Skin of body (tissue), 2 donors: ENCODE measurements around the gene GPR108. TPM values are rescaled to one million over a fixed set of nuclear protein-coding genes. Genes with fewer than 3 reads are reported as not detected.

Source experiments
- DNase-seq: peaks from one replicate; lab custom pipeline; 2025; lab: John Stamatoyannopoulos, UW
- total RNA-seq: library from RNA; depleted of rRNA; stranded (reverse); fragments of >200 nt; gene quantifications from one replicate; pipeline ENCODE4 v1.2.3, GENCODE V29; 2014

Gene GPR108
- total RNA-seq, 1 donor from 2014 or later = 19.7 TPM

DNA sequence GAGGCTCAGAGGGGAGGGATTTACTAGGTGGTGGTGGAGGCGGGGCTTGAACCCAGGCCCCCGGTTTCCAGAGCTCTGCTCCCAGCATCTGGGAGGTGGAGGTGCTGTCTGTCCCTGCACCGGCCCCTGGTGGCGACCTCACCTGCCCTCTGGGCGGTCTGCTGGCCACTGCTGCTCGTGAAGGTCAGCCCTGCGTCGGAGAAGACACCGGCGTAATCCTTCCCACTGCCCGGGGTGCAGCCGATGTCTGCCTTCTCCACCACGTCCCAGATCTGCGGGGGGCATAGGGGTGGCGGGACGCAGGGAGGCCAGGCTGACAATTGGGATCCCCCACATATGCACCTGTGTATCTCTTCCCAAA lies 29.7 kb downstream of the GPR108 start:
- DNase-seq = no peak

DNA sequence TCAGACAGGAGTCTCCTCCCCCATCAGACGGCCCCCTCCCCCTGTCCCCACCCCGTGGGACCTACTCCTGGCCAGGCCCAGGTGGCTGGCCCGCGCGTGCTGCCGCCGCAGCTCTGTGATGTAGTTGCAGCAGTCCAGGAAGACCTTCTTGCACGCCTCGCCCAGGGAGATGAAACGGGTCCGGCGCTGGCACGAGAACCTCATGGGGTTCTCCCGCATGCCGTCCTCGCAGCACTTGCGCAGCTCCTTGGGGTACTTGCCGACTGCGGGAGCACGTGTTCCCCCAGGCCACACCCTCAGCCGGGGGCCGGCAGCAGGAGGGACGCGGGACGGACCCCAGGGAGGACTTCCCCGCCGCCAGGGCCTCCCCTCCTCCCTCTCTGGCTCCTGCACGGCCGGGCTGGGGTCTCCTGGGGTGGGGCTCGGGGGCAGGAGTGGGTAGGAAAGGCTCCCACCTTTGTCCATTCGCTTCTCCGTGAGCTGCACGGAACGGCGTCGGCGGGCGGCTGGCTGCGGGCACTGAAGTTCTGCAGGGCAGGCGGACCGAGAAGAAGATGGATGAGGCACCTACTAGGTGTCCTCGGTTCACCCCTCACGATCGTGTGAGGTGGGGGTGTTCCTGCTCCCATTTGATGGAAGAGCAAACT lies 30.2 kb downstream of the GPR108 start:
- DNase-seq = no peak

DNA sequence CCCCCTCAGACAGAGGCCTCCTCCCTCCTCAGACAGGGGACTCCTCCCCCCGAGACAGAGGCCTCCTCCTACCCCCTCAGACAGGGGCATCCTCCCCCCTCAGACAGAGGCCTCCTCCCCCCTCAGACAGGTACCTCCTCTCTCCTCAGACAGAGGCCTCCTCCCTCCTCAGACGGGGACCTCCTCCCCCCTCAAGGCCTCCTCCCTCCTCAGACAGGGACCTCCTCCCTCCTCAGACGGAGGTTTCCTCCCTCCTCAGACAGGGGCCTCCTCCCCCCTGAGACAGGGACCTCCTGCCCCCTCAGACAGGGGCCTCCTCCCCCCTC lies 30.8 kb downstream of the GPR108 start:
- DNase-seq = no peak

DNA sequence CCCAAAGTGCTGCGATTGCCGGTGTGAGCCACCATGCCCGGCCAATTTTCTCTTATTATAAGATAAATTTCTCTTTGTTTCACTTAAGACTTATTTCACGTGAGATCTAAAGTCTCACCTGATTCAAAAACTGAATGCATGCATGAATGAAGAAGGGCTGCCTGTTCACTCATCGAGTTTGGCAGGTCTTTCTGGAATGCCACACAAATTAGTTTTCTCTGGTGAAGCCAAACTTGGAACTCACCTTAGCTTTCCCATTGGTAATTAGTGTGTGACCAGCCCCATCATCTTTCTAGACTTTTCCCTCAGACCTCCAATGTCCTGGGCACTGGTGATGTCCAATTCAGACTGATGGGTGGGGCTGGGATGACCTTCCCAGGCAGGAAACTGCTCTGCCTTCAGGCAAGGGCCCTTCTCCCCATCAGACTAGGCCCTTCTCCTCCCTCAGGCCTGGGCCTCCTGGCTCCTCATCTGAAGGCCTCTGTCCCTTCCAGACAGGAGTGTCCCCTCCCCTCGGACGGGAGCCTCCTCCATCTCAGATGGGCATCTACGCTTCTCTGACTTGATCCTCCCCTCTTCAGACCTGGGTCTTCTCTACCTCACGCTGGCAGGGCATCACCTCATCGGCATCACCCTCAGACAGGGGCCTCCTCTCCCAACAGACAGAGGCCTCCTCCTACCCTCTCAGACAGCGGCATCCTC lies 31.3 kb downstream of the GPR108 start:
- DNase-seq = no peak

- no peak for DNase-seq
These were observed 36.6 kb downstream of the GPR108 start for GRCh38 chr19:6700586-6701316.

GRCh38 chr19:6699935-6700334 lies 37.4 kb downstream of the GPR108 start:
- no peak for DNase-seq

GRCh38 chr19:6697291-6697690 lies 40.1 kb downstream of the GPR108 start:
- no peak for DNase-seq

GRCh38 chr19:6696239-6696820 lies 41.0 kb downstream of the GPR108 start:
- DNase-seq = no peak

DNA sequence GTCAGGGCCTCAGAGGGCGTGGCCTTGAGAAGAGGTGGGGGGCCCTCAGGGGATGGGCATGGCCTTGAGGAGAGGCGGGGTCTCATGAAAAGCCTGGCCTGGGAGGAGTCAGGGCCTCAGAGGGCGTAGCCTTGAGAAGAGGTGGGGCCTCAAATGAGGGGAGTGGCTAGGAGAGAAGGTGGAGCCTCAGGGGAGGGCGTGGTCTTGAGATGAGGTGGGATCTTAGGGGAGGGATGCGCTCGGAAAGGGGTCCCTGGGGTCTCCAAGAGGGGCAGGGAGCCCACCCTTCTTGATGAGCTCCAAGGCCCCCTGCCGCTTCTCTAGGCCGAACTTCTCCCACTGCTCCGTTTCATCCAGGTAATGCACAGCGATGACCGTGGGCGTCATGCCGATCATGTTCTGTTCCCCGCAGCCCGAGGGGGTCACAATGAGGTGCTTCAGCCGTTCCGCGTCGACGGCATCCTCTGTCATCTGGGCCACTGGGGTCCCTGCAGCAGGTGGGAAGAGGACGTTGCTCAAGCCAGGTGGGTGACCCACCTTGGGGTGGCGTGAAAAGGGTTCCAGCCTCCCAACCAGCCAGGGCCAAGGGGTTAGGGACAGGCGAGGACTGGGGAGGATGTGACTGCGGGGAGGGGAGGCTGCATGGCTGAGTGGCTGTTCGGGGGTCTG lies 43.1 kb downstream of the GPR108 start:
- no peak for DNase-seq

DNA sequence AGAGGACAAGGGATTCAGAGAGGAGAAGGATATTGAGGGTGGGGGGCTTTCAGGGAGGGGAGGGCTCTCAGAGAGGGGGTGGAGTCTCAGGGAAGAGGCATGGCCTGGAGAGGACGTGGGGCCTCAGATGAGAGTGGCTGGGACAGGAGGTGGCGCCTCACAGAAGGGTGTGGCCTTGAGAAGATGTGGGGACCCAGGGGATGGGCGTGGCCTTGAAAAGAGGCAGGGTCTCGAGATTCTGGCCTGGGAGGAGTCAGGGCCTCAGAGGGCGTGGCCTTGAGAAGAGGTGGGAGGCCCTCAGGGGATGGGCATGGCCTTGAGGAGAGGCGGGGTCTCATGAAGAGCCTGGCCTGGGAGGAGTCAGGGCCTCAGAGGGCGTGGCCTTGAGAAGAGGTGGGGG lies 43.7 kb downstream of the GPR108 start:
- DNase-seq = no peak

- no peak for DNase-seq
These were observed 44.3 kb downstream of the GPR108 start for GRCh38 chr19:6693056-6693471.

- DNase-seq = no peak
These were observed 45.4 kb downstream of the GPR108 start for GRCh38 chr19:6692027-6692426.

- DNase-seq = no peak
These were observed 46.0 kb downstream of the GPR108 start for GRCh38 chr19:6691342-6691741.

DNA sequence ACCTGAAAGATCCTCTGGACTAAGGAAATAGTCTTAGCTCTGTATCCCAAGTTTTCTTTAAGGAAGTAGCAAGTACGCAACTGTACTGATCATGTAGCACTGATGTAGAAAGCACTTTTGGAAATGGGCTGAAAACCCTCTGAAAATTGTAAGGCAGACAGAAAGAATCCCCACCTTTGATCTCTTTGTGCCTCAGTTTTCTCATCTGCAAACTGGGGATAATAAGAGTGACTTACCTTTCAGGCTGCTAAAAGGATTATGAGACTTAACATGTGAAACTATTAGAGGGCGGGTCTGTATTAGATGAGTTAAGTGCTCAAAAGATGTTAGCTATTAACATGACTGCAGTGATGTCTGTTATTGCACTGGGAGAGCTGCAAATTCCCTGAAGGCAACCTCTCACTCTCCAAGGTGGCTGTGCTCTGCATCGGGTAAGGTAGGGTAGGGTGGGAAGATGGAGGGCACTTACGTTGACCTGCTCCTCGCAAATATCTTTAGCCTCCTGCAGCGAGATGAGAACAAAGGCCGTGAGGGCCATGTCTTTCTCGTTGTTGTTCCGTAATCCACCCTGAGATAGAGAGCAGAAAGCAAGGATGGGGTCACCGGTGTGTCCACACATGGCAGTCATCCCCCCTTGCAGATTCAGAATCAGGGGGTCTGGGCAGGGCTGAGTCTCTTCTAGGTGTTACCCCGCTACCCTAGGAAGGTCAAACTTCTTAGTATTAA lies 47.1 kb downstream of the GPR108 start:
- DNase-seq = no peak

- DNase-seq = no peak
These were observed 50.3 kb downstream of the GPR108 start for GRCh38 chr19:6687114-6687513.

DNA sequence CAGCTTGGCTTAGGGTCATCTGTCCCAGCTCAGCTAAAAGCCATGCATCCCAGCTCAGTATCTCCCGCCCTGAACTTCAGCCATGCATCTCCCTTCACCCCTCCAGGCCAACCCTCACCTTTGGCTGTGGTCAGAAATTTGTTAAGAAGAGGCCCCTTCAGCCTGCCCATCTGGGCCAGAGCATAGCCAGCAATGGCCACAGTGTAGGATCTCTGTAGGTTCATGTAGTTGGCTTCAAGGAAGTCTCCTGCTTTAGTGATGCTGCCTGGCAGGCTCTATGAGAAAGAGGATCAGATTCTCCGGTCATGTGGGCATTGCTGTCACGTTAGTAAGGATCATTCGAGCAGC lies 50.8 kb downstream of the GPR108 start:
- DNase-seq = no peak

GRCh38 chr19:6685962-6686627 lies 51.3 kb downstream of the GPR108 start:
- DNase-seq = no peak

DNA sequence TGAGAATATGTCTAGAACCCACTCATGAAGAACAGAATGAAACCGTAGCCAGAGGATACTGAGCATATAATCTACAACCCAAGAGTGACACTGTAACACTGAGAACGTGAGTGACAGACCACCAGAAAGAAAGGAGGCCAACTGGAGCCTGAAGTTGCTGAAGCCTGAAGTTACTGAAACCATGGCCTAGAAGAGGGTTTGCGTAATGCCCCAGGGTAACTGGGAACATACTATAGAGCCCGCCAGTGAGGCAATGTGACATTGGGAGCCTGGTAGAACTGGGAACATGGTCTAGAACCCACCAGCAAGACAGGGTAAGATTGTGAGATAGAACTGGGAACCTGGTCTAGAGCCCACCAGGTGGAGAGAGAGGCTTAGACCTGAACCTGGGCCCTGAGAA lies 51.9 kb downstream of the GPR108 start:
- no peak for DNase-seq

DNA sequence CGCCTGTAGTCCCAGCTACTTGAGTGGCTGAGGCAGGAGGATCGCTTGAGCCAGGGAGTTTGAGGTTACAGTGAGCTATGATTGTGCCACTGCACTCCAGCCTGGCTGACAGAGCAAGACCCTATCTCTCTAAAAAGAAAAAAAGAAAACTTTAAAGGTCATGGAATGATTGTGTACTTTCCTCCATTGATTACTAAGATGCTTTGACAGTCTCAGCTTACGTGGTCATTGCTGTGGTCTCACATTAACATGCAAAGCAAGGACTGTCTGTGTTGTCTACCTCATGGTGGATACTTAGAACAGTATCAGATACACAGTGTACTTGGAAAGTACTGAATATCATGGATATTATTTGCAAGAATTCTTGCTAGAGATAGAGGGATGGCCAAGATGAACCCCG lies 53.4 kb downstream of the GPR108 start:
- no peak for DNase-seq

DNA sequence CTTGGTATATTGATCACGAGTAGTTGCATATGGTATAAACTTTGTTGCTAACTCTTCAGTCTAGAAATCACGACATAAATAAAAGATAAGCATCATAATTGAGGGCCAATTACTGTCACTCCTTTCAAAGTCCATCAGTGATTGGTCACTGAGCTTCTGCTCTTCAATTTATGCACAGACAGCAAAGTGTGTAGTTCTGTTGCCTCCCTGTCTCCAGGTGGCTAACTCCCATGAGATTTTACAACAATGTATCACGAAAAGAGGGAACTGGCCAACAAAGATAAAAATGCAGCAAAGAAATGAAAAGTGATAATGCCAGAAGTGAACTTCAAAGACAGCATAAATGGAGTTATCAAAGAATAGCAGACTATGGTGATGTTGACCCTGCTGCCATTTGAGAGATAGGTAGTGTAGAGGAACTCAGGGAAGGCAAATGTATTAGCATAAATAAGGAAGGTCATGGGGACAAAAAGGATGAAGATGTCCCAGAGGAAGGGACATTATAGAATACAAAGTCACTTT lies 54.7 kb downstream of the GPR108 start:
- DNase-seq = no peak

DNA sequence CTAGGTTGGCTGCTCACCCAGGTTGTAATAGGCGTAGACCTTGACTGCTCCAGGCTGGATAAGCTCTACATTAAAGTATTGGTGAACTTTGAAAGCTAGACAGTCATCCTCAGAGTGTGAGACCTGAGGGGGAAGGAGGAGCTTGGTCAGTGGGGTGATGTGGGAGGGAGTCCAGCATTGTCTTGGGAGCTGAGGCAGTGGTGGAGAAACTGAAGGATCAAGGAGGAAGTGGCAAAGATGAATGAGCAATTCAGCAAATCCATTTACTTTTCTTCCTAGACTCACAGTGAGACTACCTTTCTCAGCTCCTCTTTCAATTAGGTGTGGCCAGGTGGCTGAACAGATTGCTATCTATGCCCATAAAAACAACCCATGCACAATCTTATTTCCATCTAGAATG lies 57.2 kb downstream of the GPR108 start:
- DNase-seq = no peak
